Activated CD4-positive, alpha-beta T cell treated with anti-CD3 and anti-CD28 coated beads, Interleukin-2, amount 50 U/mL, for 1 hour (primary cell): ENCODE data around the gene NPHP4.
"Not testable (repeated sequence)": the region's sequence is repeated elsewhere in the genome, so short reads cannot be mapped to it uniquely, and the experiment has no call there.

Experiments used
- DNase-seq: peaks from one replicate; pipeline ENCODE4 v3.0.0-alpha.2; 2020

The NPHP4 gene

DNA sequence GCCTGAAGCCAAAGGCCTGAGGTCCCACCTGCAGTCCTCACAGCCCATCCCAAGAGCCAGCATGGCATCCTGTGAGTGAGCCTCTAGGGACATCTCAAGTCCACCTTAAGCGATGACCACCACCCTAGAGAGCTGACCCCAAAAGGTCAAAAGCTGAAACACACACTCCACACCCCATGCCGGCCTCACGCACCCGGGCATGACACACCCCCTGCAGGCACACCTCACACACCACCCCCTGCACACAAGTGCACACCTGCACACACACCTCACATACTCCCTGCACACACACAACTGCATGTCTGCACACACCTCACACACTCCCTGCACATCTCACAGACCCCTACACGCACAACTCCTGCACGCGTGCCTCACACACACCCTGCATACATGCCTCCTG is 118.7 kb downstream of the NPHP4 start:
- DNase-seq, result no peak

DNA sequence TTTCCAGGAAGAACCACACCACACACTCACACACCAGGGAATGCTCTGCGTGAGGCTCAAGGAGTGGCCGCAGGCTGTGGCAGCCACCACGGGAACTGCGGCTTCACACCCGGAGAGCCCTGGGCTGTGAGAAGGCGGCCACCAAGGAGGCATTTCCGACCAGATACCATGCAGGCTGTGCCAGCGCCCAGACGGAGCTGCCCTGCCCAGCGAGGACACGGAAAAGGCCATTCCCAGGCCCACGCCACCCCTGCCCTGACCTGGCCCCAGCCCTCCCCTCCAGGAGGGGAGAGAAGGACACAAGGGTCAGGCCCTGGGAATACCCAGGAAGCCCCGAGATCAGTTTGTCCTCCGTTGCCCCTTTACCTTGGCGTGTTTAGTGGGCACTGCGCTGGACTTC is 119.3 kb downstream of the NPHP4 start:
- no peak for DNase-seq

GRCh38 chr1:5868931-5869500 is 123.2 kb downstream of the NPHP4 start:
- no peak for DNase-seq

- DNase-seq, result no peak
Observed at GRCh38 chr1:5865774-5866173, 126.5 kb downstream of the NPHP4 start.

DNA sequence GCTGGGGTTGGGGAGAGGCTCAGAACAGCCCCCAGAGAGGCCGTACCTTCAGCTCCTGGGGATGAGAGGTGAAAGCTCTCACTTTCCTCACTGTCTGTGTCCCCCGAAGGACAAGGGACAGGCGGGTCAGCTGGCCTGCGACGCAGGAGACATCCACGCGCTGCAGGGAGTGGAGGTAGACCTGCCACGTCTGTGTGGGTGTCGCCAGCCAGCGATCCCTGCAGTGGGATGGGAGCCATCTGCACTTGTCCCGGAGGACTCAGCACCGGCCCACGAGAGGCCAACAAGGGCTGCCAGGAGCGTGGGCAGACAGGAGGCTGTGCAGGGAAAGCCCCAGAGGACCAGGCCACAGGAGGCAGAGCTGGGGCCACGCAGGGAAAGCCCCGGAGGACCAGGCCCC is 127.2 kb downstream of the NPHP4 start:
- no peak for DNase-seq

- no peak for DNase-seq
Observed at GRCh38 chr1:5864256-5864655, 128.0 kb downstream of the NPHP4 start.

DNA sequence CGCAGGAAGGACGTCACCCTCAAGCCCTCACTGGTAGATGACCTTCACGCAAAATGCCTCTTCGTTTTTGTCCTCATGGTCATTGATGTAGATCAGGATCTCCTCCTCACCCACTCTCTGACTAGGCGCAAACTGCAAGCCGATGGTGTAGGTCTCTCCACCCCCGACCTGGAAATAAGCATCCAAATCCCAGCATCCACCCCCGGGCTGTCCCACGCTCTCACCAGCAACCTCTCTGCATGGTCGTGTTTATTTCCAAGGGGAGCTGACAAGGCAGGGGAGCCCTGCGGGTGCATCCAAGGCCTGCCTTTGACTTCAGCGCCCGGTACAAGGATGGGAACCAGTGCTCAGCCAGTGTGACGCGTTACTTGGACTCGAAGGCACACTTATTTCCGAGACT is 129.0 kb downstream of the NPHP4 start:
- DNase-seq, result no peak

DNA sequence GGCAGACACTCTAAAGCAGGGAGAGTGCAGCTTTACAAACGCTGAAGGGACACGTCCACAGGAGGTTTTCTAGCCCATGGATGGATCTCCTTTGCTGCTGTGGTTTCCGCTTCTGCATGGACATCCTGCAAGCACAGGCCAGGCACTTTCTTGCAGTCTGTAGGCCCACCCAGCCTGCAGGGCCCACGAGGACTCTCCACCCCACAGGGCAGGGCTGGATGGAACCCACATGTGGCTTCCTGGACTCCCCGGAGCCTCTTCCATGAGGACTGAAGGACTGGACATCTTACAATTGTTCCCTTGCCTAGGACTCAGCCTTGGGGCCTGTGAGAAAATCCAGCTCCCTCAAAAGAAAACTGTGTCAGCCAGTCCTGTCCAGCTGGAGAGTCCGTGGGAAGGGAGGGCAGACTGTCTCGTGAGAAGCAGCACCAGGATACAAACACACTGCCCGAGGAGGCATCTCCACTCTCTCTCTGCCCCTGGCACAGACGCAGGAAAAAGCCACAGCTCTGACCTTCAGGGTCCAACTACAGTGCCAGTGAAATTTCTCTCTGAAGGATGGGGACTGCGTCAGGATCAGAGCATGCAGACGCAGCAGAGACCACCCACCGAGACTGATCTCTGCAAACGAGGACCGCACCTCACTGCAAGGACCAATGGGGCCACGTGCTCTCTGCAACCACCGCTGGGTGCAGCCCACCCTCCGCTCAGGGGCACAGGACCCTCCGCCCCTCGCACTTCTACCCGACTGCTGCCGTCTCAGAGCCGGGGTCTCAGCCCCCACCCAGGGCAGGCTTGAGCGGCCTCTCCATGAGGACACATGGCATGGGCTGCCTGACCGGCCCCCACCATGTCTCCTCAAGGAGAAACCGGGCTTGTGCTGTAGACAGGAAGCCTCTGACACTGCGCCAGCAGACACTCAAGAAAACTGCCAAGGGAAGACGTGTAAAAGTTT is 130.1 kb downstream of the NPHP4 start:
- no peak for DNase-seq

GRCh38 chr1:5860277-5860676 is 131.9 kb downstream of the NPHP4 start:
- no peak for DNase-seq

GRCh38 chr1:5859766-5860165 is 132.5 kb downstream of the NPHP4 start:
- no peak for DNase-seq

DNA sequence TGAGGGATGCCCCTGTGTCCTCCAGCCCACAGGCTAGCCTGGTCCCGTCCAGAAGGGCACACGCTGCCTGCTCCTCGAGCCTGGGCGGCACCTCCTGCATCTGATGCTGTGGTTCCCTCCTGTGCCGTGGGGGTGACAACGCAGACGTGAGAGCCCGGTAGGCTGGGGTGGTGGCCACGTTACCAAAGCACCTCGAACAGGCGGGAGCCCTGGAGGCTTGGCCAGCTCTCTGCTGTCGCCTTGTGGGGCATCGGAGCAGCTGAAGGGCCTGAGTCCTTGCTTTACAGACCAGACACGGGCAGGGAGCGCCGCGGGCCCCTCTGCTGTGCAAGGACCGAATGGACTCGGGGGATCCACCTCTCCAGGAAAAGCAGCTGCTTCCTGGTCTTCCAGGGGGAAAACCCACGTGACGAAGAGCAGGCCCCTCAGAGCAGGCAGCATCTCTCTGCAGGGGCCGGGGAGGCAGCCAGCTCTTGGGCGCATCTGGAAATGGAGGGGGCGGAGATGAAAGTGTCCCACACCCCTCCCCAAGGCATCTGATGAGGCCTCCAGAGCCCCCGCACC is 133.3 kb downstream of the NPHP4 start:
- DNase-seq, result no peak

GRCh38 chr1:5858246-5858645 is 134.0 kb downstream of the NPHP4 start:
- no peak for DNase-seq

- DNase-seq, result no peak
Observed at GRCh38 chr1:5857508-5858090, 134.6 kb downstream of the NPHP4 start.

- DNase-seq, result no peak
Observed at GRCh38 chr1:5857011-5857410, 135.2 kb downstream of the NPHP4 start.

GRCh38 chr1:5856246-5856815 is 135.9 kb downstream of the NPHP4 start:
- DNase-seq, result no peak

DNA sequence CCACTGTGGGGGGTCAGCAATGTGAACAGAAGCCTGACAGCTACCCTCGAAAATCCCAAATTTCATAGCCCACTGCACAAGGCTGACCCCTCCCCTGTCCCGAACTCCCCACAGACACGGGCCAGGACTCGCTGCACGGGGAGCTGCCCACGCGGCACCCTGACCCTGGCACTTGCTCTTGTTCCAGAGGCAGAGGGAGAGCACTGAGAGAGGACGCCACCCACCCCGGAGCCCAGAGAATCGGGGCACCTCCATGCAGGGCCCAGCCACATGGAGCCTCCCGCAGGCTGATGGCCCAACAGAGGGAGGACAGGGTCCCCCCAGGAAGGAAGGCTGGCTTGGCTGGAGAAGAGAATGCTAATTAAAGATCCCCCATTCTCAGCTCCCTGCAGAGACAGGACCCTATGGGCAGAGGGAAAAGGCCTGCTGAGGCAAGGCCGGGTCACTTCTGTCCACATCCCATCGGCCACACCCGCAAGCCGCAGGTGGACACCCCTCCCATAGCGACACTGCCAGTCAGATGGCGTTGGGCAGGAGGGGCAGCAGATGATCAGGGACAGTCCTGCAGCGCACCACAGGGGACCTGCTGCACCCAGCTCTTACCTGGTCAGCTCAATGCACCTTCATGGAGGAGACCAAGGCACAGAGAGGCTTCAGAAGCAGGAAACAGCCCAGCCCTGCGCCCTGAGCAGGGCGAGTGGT is 136.9 kb downstream of the NPHP4 start:
- no peak for DNase-seq

GRCh38 chr1:5854754-5855153 is 137.5 kb downstream of the NPHP4 start:
- DNase-seq, result no peak

- DNase-seq, result not testable (repeated sequence)
Observed at GRCh38 chr1:5853858-5854257, 138.4 kb downstream of the NPHP4 start.

- no peak for DNase-seq
Observed at GRCh38 chr1:5850503-5850902, 141.7 kb downstream of the NPHP4 start.

DNA sequence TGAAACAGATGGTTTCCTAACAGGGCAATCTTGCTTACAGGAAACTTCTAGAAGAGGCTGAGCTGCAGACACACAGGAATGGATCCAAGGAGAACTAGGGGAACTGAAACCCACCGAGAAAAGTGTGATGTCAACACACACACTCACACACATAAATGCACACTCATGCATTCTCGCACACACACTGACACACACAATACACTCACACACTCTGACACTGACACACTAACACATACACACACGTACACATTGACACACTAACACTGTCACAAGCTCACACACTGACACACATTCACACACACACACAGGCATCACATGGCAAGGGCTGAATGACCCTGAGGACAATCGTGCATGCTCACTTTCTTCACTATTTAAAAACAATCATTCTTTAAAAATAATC is 142.7 kb downstream of the NPHP4 start:
- DNase-seq, result no peak

- DNase-seq, result no peak
Observed at GRCh38 chr1:5847013-5847659, 145.1 kb downstream of the NPHP4 start.

GRCh38 chr1:5845376-5845775 is 146.8 kb downstream of the NPHP4 start:
- DNase-seq, result no peak
